ENCODE measurements around the gene MYO5B. TPM values are rescaled to one million over a fixed set of nuclear protein-coding genes. Genes with fewer than 3 reads are reported as not detected.
A peak's percentile ranks its signal among the peaks of the same experiment; 100 is the strongest.

MYO5B gene
- total RNA-seq, 5 donors from 2014 or later (not counting 1 experiment from before 2014, with no cell fraction given): 0.09 to 0.72 (median 0.50) TPM; not detected in 2

GRCh38 chr18:50089702-50090101 lies 105.2 kb downstream of the MYO5B start:
- Mint-ChIP-seq H3K27ac (no peak overlapping the region), H3K4me1 (peaks cover 0 to 7% (median 0%) of the 10 kb centered on the region in 3 donors), H3K4me3 (no peak overlapping the region), H3K36me3 (no peaks in the 10 kb centered on the region), H3K27me3 (peaks cover 13 to 32% of the 10 kb centered on the region in 2 donors), H3K9me3 (peaks cover 0 to 4% (median 0%) of the 10 kb centered on the region in 3 donors)
- no peak overlapping the region for H3K27ac ChIP-seq (ENCODE audit: low read length)
- H3K4me1 ChIP-seq (ENCODE audit: control insufficient read depth in 1 of 2, extremely low read depth in 1 of 2, insufficient read depth in 2 of 2, low read length in 2 of 2): no peaks in the 10 kb centered on the region
- DNase-seq (no peak), ATAC-seq (replicated peaks in 1 of 4) (no peak)
- H3K9me3 ChIP-seq: no peaks in the 10 kb centered on the region
- POLR2A ChIA-PET: no interaction called here
- no peaks in the 10 kb centered on the region for H3K36me3 ChIP-seq (ENCODE audit: control insufficient read depth in 2 of 2, extremely low read depth in 1 of 2, insufficient read depth in 1 of 2, low read length in 1 of 2)
- 80% methylated on average over 5 of the region's 9 CpGs for WGBS (ENCODE audit: insufficient coverage)
- H3K27me3 ChIP-seq (replicated peaks in 1 of 2; ENCODE audit: control insufficient read depth in 2 of 2, extremely low read depth in 1 of 2, insufficient read depth in 2 of 2, low read length in 1 of 2): peaks cover 0 to 2% of the 10 kb centered on the region in 2 experiments
- H3K4me3 ChIP-seq (ENCODE audit: control insufficient read depth in 1 of 2, extremely low read depth in 1 of 2, low read length in 1 of 2): no peak overlapping the region
- CTCF ChIA-PET: no interaction called here

- Mint-ChIP-seq H3K27me3 (peaks cover 9 to 41% of the 10 kb centered on the region in 2 donors), H3K4me1 (no peaks in the 10 kb centered on the region), H3K4me3 (no peak overlapping the region), H3K36me3 (no peaks in the 10 kb centered on the region), H3K9me3 (peaks cover 0 to 4% (median 0%) of the 10 kb centered on the region in 3 donors), H3K27ac (no peak overlapping the region)
- H3K9me3 ChIP-seq: no peaks in the 10 kb centered on the region
- WGBS (ENCODE audit: insufficient coverage): no CpG with 5 or more reads among the region's 3 CpGs
- no peaks in the 10 kb centered on the region for H3K36me3 ChIP-seq (ENCODE audit: control insufficient read depth in 2 of 2, extremely low read depth in 1 of 2, insufficient read depth in 1 of 2, low read length in 1 of 2)
- no peak overlapping the region for H3K27ac ChIP-seq (ENCODE audit: low read length)
- ChIA-PET CTCF (no interaction called here), POLR2A (no interaction called here)
- peaks cover 0 to 2% of the 10 kb centered on the region in 2 experiments for H3K27me3 ChIP-seq (replicated peaks in 1 of 2; ENCODE audit: control insufficient read depth in 2 of 2, extremely low read depth in 1 of 2, insufficient read depth in 2 of 2, low read length in 1 of 2)
- DNase-seq (no peak), ATAC-seq (replicated peaks in 1 of 4) (no peak)
- no peak overlapping the region for H3K4me3 ChIP-seq (ENCODE audit: control insufficient read depth in 1 of 2, extremely low read depth in 1 of 2, low read length in 1 of 2)
- no peaks in the 10 kb centered on the region for H3K4me1 ChIP-seq (ENCODE audit: control insufficient read depth in 1 of 2, extremely low read depth in 1 of 2, insufficient read depth in 2 of 2, low read length in 2 of 2)
Observed at GRCh38 chr18:50083708-50084107, 111.2 kb downstream of the MYO5B start.

GRCh38 chr18:50080932-50081560 lies 113.9 kb downstream of the MYO5B start:
- Histone ChIP-seq H3K27ac (ENCODE audit: low read length) (no peak overlapping the region), H3K4me3 (ENCODE audit: control insufficient read depth in 1 of 2, extremely low read depth in 1 of 2, low read length in 1 of 2) (no peak overlapping the region), H3K4me1 (ENCODE audit: control insufficient read depth in 1 of 2, extremely low read depth in 1 of 2, insufficient read depth in 2 of 2, low read length in 2 of 2) (no peaks in the 10 kb centered on the region), H3K27me3 (replicated peaks in 1 of 2; ENCODE audit: control insufficient read depth in 2 of 2, extremely low read depth in 1 of 2, insufficient read depth in 2 of 2, low read length in 1 of 2) (peaks cover 2 to 5% of the 10 kb centered on the region in 2 experiments), H3K36me3 (ENCODE audit: control insufficient read depth in 2 of 2, extremely low read depth in 1 of 2, insufficient read depth in 1 of 2, low read length in 1 of 2) (no peaks in the 10 kb centered on the region), H3K9me3 (no peaks in the 10 kb centered on the region)
- POLR2A ChIA-PET: no interaction called here
- CTCF ChIA-PET: no interaction called here
- Mint-ChIP-seq H3K9me3 (no peaks in the 10 kb centered on the region), H3K36me3 (no peaks in the 10 kb centered on the region), H3K27ac (no peak overlapping the region), H3K27me3 (peaks cover 15 to 34% of the 10 kb centered on the region in 2 donors), H3K4me3 (no peak overlapping the region), H3K4me1 (peaks cover 0 to 9% (median 2%) of the 10 kb centered on the region in 3 donors)
- ATAC-seq (replicated peaks in 1 of 4) (no peak), DNase-seq (no peak)
- WGBS (ENCODE audit: insufficient coverage): no CpG with 5 or more reads among the region's 2 CpGs

GRCh38 chr18:50080316-50080715 lies 114.6 kb downstream of the MYO5B start:
- H3K4me1 Mint-ChIP-seq: peaks cover 0 to 16% (median 4%) of the 10 kb centered on the region in 3 donors
- DNase-seq (no peak), ATAC-seq (replicated peaks in 1 of 4) (no peak)
- Histone ChIP-seq H3K4me3 (ENCODE audit: control insufficient read depth in 1 of 2, extremely low read depth in 1 of 2, low read length in 1 of 2) (no peak overlapping the region), H3K27ac (ENCODE audit: low read length) (no peak overlapping the region), H3K27me3 (replicated peaks in 1 of 2; ENCODE audit: control insufficient read depth in 2 of 2, extremely low read depth in 1 of 2, insufficient read depth in 2 of 2, low read length in 1 of 2) (peaks cover 2 to 11% of the 10 kb centered on the region in 2 experiments), H3K36me3 (ENCODE audit: control insufficient read depth in 2 of 2, extremely low read depth in 1 of 2, insufficient read depth in 1 of 2, low read length in 1 of 2) (no peaks in the 10 kb centered on the region), H3K9me3 (no peaks in the 10 kb centered on the region), H3K4me1 (ENCODE audit: control insufficient read depth in 1 of 2, extremely low read depth in 1 of 2, insufficient read depth in 2 of 2, low read length in 2 of 2) (no peaks in the 10 kb centered on the region)
- no peak overlapping the region for H3K27ac Mint-ChIP-seq
- no peak overlapping the region for H3K4me3 Mint-ChIP-seq
- CTCF ChIA-PET: no interaction called here
- H3K36me3 Mint-ChIP-seq: no peaks in the 10 kb centered on the region
- POLR2A ChIA-PET: no interaction called here
- 29% methylated on average over 1 of the region's 4 CpGs for whole genome bisulfite sequencing (ENCODE audit: insufficient coverage)
- H3K27me3 Mint-ChIP-seq: peaks cover 15 to 34% of the 10 kb centered on the region in 2 donors
- H3K9me3 Mint-ChIP-seq: no peaks in the 10 kb centered on the region

- WGBS (ENCODE audit: insufficient coverage): 64% methylated on average over 8 of the region's 8 CpGs
- peaks cover 15 to 37% of the 10 kb centered on the region in 2 donors for H3K27me3 Mint-ChIP-seq
- no peak overlapping the region for H3K4me3 Mint-ChIP-seq
- ATAC-seq (replicated peaks in 1 of 4) (no peak), DNase-seq (no peak)
- no peak overlapping the region for H3K4me3 ChIP-seq (ENCODE audit: control insufficient read depth in 1 of 2, extremely low read depth in 1 of 2, low read length in 1 of 2)
- CTCF ChIA-PET: no interaction called here
- no peaks in the 10 kb centered on the region for H3K9me3 ChIP-seq
- no peaks in the 10 kb centered on the region for H3K4me1 ChIP-seq (ENCODE audit: control insufficient read depth in 1 of 2, extremely low read depth in 1 of 2, insufficient read depth in 2 of 2, low read length in 2 of 2)
- H3K36me3 ChIP-seq (ENCODE audit: control insufficient read depth in 2 of 2, extremely low read depth in 1 of 2, insufficient read depth in 1 of 2, low read length in 1 of 2): no peaks in the 10 kb centered on the region
- no peak overlapping the region for H3K27ac ChIP-seq (ENCODE audit: low read length)
- H3K36me3 Mint-ChIP-seq: no peaks in the 10 kb centered on the region
- H3K27me3 ChIP-seq (replicated peaks in 1 of 2; ENCODE audit: control insufficient read depth in 2 of 2, extremely low read depth in 1 of 2, insufficient read depth in 2 of 2, low read length in 1 of 2): peaks cover 2 to 12% of the 10 kb centered on the region in 2 experiments
- H3K4me1 Mint-ChIP-seq: peaks cover 0 to 19% (median 4%) of the 10 kb centered on the region in 3 donors
- H3K9me3 Mint-ChIP-seq: no peaks in the 10 kb centered on the region
- POLR2A ChIA-PET: no interaction called here
- H3K27ac Mint-ChIP-seq: no peak overlapping the region
Observed at GRCh38 chr18:50079571-50080295, 115.2 kb downstream of the MYO5B start.

GRCh38 chr18:50076277-50076676 lies 118.7 kb downstream of the MYO5B start:
- CTCF ChIA-PET: no interaction called here
- Mint-ChIP-seq H3K4me1 (peaks cover 0 to 19% (median 4%) of the 10 kb centered on the region in 3 donors), H3K4me3 (no peak overlapping the region), H3K9me3 (no peaks in the 10 kb centered on the region), H3K27me3 (peaks cover 11 to 31% of the 10 kb centered on the region in 2 donors), H3K36me3 (no peaks in the 10 kb centered on the region), H3K27ac (peak overlapping the region in 1 of 2 donors; percentile 45)
- no peak for ATAC-seq (replicated peaks in 1 of 4)
- WGBS (ENCODE audit: insufficient coverage): 24% methylated on average over 5 of the region's 6 CpGs
- POLR2A ChIA-PET: no interaction called here
- H3K4me3 ChIP-seq (ENCODE audit: control insufficient read depth in 1 of 2, extremely low read depth in 1 of 2, low read length in 1 of 2): no peak overlapping the region
- no peaks in the 10 kb centered on the region for H3K9me3 ChIP-seq
- H3K36me3 ChIP-seq (ENCODE audit: control insufficient read depth in 2 of 2, extremely low read depth in 1 of 2, insufficient read depth in 1 of 2, low read length in 1 of 2): no peaks in the 10 kb centered on the region
- no peaks in the 10 kb centered on the region for H3K4me1 ChIP-seq (ENCODE audit: control insufficient read depth in 1 of 2, extremely low read depth in 1 of 2, insufficient read depth in 2 of 2, low read length in 2 of 2)
- peaks cover 2 to 12% of the 10 kb centered on the region in 2 experiments for H3K27me3 ChIP-seq (replicated peaks in 1 of 2; ENCODE audit: control insufficient read depth in 2 of 2, extremely low read depth in 1 of 2, insufficient read depth in 2 of 2, low read length in 1 of 2)
- H3K27ac ChIP-seq (ENCODE audit: low read length): no peak overlapping the region
- DNase-seq: no peak
